ENCODE measurements around the gene KYAT1.

Gene KYAT1

DNA sequence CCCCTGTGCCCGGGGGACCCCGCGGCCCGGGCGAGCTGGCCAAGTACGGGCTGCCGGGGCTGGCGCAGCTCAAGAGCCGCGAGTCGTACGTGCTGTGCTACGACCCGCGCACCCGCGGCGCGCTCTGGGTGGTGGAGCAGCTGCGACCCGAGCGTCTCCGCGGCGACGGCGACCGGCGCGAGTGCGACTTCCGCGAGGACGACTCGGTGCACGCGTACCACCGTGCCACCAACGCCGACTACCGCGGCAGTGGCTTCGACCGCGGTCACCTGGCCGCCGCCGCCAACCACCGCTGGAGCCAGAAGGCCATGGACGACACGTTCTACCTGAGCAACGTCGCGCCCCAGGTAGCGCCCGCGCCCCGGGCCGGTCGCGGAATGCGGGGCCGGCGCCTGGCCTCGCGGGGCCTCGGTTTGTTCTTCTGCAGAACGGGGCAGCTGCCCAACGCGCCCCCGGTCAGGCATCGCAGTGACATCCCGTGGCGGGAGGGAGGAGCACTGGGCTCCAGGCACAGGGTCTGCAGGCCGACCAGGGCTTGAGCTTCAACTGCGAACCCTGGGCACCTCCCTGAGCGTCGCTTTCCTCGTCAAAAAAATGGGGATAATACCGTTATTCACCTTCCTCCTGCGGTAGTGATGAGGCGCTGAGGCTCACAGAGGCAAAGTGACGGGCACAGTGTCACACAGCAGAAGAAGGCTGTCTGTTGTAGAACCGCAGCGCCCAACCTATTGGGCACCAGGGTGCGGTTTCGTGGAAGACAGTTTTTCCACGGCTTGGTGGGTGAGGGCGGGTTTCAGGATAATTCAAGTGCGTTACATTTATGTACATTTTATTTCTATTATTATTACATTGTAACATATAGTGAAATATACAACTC, 62.7 kb downstream of the KYAT1 start:
- TF ChIP-seq CTCF (conservative IDR thresholded peaks at IDR 0.05) (no peak), ZFX (IDR thresholded peaks at IDR 0.05) (peak; percentile 75; the same call in 1 of the 2 replicates)
- peak overlapping the region; percentile 90 for H3K27ac ChIP-seq

DNA sequence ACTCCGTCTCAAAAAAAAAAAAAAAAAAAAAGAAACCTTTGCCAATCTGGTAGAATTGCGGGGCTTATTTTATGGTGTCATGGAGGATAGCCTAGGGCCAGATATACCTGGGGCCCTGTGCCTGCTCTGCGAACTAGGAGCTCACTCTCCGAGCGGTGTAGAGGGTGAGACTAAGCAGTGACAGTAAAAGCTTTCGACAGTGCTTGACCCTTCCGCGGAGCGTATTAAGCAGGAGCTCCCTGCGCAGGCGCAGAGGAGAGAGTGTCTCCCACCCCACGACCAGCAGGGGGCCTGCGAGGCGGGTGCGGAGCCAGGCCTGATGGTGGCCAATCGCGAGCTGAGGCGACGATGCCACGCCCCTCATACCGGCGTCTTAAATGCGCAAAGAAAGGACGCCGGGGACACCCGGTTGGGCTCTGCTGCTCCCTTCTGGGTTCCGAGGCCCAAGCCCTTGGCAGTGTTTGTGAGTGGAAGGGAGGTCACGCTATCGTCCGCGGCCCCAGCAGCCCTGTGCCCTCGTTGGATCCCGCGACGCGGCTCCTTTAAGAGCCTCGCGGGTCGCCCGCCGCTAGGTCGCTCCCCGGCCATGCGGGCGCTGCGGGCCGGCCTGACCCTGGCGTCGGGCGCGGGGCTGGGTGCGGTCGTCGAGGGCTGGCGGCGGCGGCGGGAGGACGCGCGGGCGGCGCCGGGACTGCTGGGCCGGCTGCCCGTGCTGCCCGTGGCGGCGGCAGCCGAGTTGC, 63.5 kb downstream of the KYAT1 start, which contains the start of gene ENDOG:
Gene ENDOG (plus strand): TSS at position 402 of the 740 bp plus-strand sequence. CDS start 185 bp downstream, at position 587.
- peak; percentile 97 for TF ChIP-seq CTCF (conservative IDR thresholded peaks at IDR 0.05)
- TF ChIP-seq ZFX (IDR thresholded peaks at IDR 0.05), result peak; percentile 86; the same call in 1 of the 2 replicates
- H3K27ac ChIP-seq, result peak within 1 kb of the TSS; percentile 90

- TF ChIP-seq ZFX (IDR thresholded peaks at IDR 0.05) (no peak), CTCF (conservative IDR thresholded peaks at IDR 0.05) (no peak)
- H3K27ac ChIP-seq, result no peak overlapping the region
These were observed 70.9 kb downstream of the KYAT1 start for GRCh38 chr9:128810873-128811272.

GRCh38 chr9:128809831-128810230, 71.9 kb downstream of the KYAT1 start:
- TF ChIP-seq CTCF (conservative IDR thresholded peaks at IDR 0.05), result no peak
- TF ChIP-seq ZFX (IDR thresholded peaks at IDR 0.05), result no peak
- H3K27ac ChIP-seq, result no peak overlapping the region

DNA sequence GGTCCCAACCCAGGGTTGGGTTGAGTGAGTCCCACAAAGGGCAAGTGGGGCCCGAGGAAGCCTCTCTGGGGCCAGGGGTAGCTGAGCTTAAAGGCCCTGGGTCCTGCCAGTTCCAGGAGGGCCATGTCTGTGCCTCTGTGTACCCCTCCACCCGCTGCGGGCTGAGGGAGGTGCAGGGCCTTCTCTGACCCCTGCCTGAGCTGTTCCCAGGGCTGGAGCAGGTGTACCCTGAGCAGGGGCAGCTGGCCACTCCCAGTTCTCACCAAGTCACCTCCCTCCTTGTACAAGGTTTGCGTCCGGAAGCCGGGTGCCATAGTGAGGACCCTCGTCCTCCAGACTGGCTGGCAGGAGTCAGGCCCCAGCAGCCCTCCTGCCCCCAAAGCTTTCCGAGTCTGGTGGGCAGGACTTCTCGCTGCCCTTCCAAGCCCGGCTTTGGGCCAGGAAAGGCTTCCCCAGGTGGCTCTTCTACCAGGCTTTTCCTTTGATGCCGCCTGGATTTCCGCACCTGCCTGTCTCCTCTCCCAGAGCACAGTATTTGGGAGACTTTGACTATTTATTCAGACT, 72.6 kb downstream of the KYAT1 start:
- H3K27ac ChIP-seq, result no peak overlapping the region
- TF ChIP-seq CTCF (conservative IDR thresholded peaks at IDR 0.05), result no peak
- no peak for TF ChIP-seq ZFX (IDR thresholded peaks at IDR 0.05)

DNA sequence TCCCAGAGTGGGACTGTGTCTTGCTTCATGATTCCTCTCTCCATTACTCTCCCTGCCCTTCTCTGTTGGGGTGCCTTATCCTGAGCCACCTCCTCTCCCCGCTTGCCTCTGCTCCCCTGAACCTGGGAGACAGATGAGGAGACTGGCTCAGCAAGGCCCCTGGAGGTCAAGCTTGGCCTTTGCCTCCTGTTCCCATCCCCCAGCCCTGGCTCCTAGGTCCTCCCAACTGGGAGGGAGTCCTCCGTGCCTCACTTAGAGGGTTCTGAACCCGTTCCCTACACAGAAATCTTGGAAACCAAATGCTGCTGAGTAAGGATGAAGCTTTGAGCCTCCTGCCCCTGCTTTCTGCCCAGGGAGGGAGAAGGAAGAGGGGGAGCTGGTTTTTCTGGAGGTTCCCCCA, 73.2 kb downstream of the KYAT1 start:
- H3K27ac ChIP-seq, result no peak overlapping the region
- TF ChIP-seq CTCF (conservative IDR thresholded peaks at IDR 0.05), result no peak
- no peak for TF ChIP-seq ZFX (IDR thresholded peaks at IDR 0.05)

Measured in C4-2B (cell line).